Nephron progenitor cell (in vitro differentiated cells): ENCODE measurements around the gene NCOA1.
A peak's percentile ranks its signal among the peaks of the same experiment; 100 is the strongest.

ENCODE experiments used
- DNase-seq: peaks from one replicate; pipeline ENCODE4 v3.0.0; 2021
- H3K27ac Mint-ChIP-seq: 2 replicates; pipeline ENCODE4 v1.8.0; 2021; ENCODE audit warnings: mild to moderate bottlenecking, moderate library complexity, mixed read lengths
- H3K27me3 Mint-ChIP-seq: 2 replicates; pipeline ENCODE4 v1.8.0; 2021; ENCODE audit warnings: mild to moderate bottlenecking, low read depth, mixed read lengths; ENCODE audit not compliant: poor library complexity
- H3K36me3 Mint-ChIP-seq: 2 replicates; pipeline ENCODE4 v1.8.0; 2021; ENCODE audit warnings: low read depth, mixed read lengths
- H3K4me1 Mint-ChIP-seq: 2 replicates; pipeline ENCODE4 v1.8.0; 2021; ENCODE audit warnings: mixed read lengths
- H3K4me3 Mint-ChIP-seq: 2 replicates; pipeline ENCODE4 v1.8.0; 2021; ENCODE audit warnings: mild to moderate bottlenecking, moderate library complexity, mixed read lengths
- H3K9me3 Mint-ChIP-seq: 2 replicates; pipeline ENCODE4 v1.8.0; 2021; ENCODE audit warnings: mild to moderate bottlenecking, moderate library complexity, mixed read lengths
- CTCF ChIP-seq: fragments of 200-600 bp; sonication (generic); IDR thresholded peaks from 2 replicates; pipeline ENCODE4 v1.5.0; 2021; ENCODE audit warnings: antibody characterized with exemption

Gene NCOA1

DNA sequence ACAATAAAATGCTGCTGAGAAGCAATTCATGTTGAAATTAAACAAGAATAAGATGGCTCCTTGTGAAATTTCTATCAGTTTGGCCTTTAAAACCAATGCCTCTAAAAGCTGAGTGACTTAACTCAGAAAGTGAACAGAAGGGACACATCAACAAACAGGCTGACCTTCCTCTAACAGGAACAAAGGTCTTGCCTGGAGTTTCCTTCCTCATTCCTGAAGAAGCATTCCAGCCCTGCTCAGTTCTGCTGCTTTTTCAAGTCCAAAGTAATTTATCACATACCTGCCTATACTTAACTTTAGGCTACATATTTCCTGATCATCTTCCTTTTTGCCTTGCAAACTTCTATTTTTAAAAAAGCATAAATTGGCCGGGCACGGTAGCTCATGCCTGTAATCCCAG is 288.1 kb downstream of the NCOA1 start:
- TF ChIP-seq CTCF, result no peak
- Mint-ChIP-seq H3K36me3 (peaks cover 11% of the 10 kb centered on the region), H3K4me3 (no peak overlapping the region), H3K9me3 (peaks cover 19% of the 10 kb centered on the region), H3K27me3 (no peaks in the 10 kb centered on the region), H3K27ac (no peak overlapping the region), H3K4me1 (peaks cover 13% of the 10 kb centered on the region)
- DNase-seq, result no peak

DNA sequence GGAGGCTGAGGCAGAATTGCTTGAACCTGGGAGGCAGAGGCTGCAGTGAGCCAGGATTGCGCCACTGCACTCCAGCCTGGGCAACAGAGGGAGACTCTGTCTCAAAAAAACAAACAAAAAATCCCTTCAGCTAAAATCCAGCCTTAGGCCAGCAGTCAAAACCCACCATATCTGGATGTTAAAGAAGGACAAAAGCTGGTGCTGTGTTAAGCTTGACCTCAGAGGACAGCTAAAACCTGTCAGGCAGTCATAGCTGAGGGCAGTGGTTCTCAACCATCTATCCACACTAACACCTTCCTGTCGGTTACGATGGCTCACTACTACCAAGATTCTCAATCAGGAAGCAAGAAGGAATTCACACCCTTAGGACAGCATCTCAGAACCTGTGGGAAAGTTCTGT is 292.6 kb downstream of the NCOA1 start:
- Mint-ChIP-seq H3K4me3 (no peak overlapping the region), H3K36me3 (peaks cover 12% of the 10 kb centered on the region), H3K27me3 (no peaks in the 10 kb centered on the region), H3K4me1 (peaks cover 14% of the 10 kb centered on the region), H3K27ac (no peak overlapping the region), H3K9me3 (peaks cover 22% of the 10 kb centered on the region)
- no peak for TF ChIP-seq CTCF
- DNase-seq, result no peak

GRCh38 chr2:24785671-24786321 is 294.7 kb downstream of the NCOA1 start:
- DNase-seq, result no peak
- peaks cover 20% of the 10 kb centered on the region for H3K36me3 Mint-ChIP-seq
- H3K4me3 Mint-ChIP-seq, result no peak overlapping the region
- H3K27ac Mint-ChIP-seq, result peak overlapping the region; percentile 44
- peaks cover 21% of the 10 kb centered on the region for H3K9me3 Mint-ChIP-seq
- H3K4me1 Mint-ChIP-seq, result peaks cover 24% of the 10 kb centered on the region
- TF ChIP-seq CTCF, result no peak
- peaks cover 3% of the 10 kb centered on the region for H3K27me3 Mint-ChIP-seq

DNA sequence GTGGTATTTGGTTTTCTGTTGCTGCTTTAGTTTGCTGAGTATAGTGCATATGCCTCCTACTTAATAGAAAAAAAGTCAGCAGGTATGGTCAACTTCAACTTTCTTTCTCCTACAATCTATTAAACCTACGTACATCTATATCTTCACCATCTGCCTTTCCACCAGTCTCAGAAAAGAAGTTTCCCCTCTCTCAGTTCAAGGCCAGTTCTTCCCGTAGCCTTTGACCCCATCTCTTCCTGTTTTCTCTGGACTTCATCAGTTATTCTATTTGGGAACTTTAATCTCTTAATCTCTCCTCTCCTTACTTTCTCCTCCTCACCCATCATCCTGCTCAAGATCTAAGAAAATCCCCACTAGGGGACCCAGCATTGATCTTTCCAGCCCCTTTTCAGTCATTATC is 296.5 kb downstream of the NCOA1 start:
- H3K27ac Mint-ChIP-seq, result no peak overlapping the region
- H3K9me3 Mint-ChIP-seq, result peaks cover 13% of the 10 kb centered on the region
- peaks cover 3% of the 10 kb centered on the region for H3K27me3 Mint-ChIP-seq
- no peak for DNase-seq
- H3K4me1 Mint-ChIP-seq, result peaks cover 41% of the 10 kb centered on the region
- peaks cover 18% of the 10 kb centered on the region for H3K36me3 Mint-ChIP-seq
- no peak overlapping the region for H3K4me3 Mint-ChIP-seq
- TF ChIP-seq CTCF, result no peak

GRCh38 chr2:24788816-24789215 is 297.8 kb downstream of the NCOA1 start:
- no peak for DNase-seq

More at GRCh38 chr2:24788816-24789215, 297.8 kb downstream of the NCOA1 start:
- Mint-ChIP-seq H3K27ac (no peak overlapping the region), H3K27me3 (peaks cover 3% of the 10 kb centered on the region), H3K9me3 (peaks cover 12% of the 10 kb centered on the region), H3K4me1 (peaks cover 48% of the 10 kb centered on the region), H3K4me3 (no peak overlapping the region), H3K36me3 (peaks cover 18% of the 10 kb centered on the region)
- no peak for TF ChIP-seq CTCF
